IPS DF 4.7 (cell line): Measurements from ENCODE around the gene CMTM1.
"Not testable (repeated sequence)": the region's sequence is repeated elsewhere in the genome, so short reads cannot be mapped to it uniquely, and the experiment has no call there.

Source experiments
- DNase-seq: peaks from one replicate; pipeline ENCODE4 v3.0.0-alpha.2; 2013; ENCODE audit warnings: low spot score; ENCODE audit errors: extremely low read depth

The CMTM1 gene

DNA sequence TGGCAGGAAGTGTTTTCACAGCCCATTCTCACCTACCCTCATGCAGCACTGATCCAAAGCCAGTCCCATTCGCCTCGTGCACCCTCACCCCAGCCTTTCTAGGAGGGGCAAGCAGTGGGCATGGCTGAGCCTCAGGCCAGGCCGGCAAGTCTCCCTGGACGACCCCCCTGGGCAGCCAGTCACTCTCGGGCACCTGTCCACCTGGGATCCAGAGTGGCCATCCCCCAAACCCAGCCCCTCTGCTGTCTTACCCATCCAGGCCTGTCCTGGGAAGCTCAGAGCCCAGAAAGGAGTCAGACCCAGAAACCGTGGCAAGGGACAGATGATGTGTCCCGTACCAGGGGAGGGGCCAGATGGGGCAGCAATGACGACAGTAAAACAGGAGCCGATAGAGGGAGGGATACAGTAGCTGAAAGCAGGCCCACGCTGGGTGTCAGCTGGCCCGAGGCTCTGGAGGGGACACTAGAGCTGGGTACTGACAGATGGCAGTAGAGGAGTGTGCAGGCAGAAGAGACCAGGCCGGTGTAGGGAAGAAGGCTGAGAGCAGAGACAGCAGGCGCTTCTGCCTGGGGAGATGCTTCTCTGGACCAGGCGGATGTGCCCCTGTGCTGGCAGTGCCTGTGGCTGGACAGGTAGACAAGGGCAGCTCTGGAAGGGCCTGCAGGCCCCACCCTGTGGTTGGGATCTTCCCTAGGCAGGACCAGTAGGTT, 44.0 kb downstream of the CMTM1 start:
- DNase-seq: no peak

DNA sequence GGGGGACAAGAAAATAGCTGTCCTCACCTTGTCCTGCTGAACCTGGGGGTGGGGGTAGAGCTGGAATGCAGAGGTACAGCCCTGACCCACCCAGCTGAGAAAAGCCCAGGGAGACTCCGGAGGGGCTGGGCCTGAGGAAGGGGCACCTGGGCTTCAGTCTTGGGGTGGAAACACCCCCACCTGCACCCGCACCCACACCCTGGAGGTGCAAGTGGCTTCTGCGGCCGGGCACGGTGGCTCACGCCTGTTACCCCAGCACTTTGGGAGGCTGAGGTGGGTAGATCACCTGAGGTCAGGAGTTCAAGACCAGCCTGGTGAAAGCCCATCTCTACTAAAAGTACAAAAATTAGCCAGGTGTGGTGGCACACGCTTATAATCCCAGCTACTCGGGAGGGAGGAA, 45.7 kb downstream of the CMTM1 start:
- not testable (repeated sequence) for DNase-seq

DNA sequence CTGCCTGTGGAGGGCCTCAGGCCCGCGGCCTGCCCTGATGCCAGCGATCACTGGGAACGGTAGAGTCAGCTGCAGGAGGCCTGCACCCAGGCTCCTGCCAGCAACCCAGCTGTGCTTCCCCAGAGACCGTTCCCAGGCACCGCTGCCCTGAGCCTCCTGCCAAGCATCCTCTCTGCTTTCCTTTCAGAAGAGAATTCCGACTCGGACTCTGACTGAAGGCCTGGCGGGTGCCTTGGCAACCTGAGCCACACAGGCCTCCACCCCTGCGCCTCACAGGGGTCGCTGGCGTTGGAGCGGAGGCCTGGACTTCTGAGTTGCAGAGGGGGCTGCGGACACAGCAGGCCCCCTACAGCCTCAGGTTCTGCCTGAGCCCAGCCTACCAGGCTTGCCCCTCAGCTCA, 46.2 kb downstream of the CMTM1 start:
- DNase-seq: no peak

DNA sequence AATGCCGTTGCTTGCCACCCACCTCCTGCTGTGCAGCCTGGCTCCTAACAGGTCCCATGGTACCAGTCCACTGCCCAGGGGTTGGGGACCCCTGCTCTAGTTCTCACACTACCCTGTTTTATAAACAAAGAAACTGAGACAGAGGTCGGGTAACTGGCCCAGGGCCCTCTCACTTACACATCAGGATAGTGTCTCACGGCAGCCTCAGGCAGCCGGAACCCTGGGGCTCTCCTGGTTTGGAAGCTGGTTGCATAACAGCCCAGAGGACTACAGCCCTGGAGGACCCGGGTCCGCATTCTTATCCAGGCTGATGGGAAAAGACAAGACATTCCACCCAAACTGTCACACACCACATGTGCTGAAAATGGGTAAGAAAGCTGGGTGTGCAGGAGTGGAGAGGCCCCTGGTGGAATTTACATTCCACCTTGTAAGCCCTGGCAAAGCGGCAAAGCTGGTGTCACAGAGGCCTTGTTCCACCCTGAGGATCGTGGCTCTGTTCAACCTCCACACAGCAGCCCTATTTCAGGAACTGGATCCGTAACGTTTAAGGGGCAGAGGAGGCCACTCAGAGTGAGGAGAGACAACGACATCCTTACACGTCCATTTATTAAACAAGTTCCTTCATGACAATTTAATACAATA, 48.0 kb downstream of the CMTM1 start:
- DNase-seq: no peak

- no peak for DNase-seq
These were observed 49.9 kb downstream of the CMTM1 start for GRCh38 chr16:66616169-66616568.

DNA sequence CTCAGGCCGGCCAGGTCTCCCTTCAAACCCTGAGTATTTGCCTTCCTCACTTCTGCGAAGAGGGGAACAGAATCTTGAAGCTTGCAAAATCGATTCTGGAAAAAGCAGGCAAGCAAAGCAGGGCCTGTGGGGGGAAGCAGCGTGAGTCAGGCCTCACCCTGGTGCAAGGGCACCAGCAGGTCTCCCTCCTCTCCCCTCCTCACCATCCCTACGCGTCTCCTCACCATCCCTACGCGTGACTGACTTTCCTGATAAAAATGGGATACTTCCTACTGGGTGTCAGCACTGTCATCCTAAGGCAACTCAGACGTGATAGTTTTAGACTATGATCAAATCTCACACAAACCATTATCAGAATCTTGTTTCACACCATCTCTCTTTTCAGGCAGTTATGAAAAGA, 50.4 kb downstream of the CMTM1 start:
- DNase-seq: no peak

DNA sequence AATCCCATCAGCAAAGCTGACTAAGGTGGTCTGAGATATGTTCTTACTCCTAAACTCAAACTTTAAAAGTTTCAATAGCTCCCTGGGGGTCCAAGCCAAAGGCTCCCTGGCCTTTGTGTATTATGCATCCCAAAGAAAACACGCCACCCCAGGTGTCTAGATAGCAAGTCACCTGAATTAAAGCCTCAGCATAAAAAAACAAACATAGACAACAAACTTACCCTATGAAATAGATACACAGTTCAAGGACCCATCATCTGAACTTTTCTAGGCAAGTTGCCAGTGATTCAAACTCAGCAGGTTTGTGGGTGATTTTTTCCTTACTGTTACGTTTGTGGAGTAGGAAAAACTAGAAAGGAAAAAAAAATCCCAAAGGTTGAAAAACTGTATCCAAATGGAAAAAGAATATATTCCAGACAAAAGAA, 50.8 kb downstream of the CMTM1 start:
- no peak for DNase-seq

GRCh38 chr16:66617728-66618127, 51.5 kb downstream of the CMTM1 start:
- DNase-seq: no peak

- no peak for DNase-seq
These were observed 52.5 kb downstream of the CMTM1 start for GRCh38 chr16:66618588-66619375.

- no peak for DNase-seq
These were observed 53.5 kb downstream of the CMTM1 start for GRCh38 chr16:66619534-66620428.

GRCh38 chr16:66620429-66620795, 54.2 kb downstream of the CMTM1 start:
- no peak for DNase-seq

GRCh38 chr16:66621973-66622372, 55.7 kb downstream of the CMTM1 start:
- no peak for DNase-seq

- DNase-seq: no peak
These were observed 56.6 kb downstream of the CMTM1 start for GRCh38 chr16:66622863-66623262.

GRCh38 chr16:66623755-66624154, 57.5 kb downstream of the CMTM1 start:
- DNase-seq: no peak

- not testable (repeated sequence) for DNase-seq
These were observed 61.6 kb downstream of the CMTM1 start for GRCh38 chr16:66627611-66628378.
